Measurements from ENCODE around the gene PODXL2.
"Not testable (repeated sequence)": the region's sequence is repeated elsewhere in the genome, so short reads cannot be mapped to it uniquely, and the experiment has no call there.

Gene PODXL2

GRCh38 chr3:127630811-127631714 lies 2.1 kb downstream of the PODXL2 start:
- no peak for DNase-seq (ENCODE audit: low read depth)

DNA sequence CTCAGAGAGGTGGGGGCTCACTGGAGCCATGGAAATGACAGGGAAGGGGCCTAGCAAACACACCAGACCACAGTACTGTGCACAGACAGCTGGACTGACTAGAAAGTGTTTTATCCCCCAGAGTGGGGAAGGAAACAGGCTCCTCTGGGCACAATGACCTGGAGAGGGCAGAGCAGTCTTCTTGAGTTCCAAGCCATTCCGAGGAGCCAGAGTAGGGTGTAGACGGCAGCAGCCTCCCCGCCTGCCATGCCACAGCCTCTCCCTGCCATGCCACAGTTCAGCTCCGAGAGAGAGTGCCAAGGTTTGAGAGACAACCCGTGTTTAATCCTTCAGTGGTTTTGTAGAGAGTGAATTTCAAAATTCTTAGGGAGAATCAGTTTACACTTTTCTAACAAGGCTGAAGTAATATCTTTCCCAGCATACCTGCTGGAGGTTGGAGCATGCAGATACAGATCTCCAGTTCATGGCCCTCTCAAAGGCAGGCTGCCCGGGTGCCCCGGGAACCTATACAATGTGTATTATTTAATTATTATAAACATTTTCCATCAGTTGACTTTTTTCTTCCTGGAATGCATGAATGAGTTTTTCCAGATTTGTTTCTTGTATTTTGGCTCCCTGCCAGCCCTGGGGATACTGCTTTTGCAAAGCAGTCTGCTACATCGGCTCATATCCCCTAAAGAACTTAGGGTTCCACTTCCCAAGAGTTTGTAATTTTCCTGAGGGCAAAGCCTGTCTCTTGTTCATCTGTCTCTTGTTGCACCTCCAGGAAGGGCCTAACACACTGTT lies 3.2 kb downstream of the PODXL2 start:
- no peak for DNase-seq (ENCODE audit: low read depth)

- DNase-seq (ENCODE audit: low read depth) = no peak
Measured at GRCh38 chr3:127634653-127635052, 5.7 kb downstream of the PODXL2 start.

- no peak for DNase-seq (ENCODE audit: low read depth)
Measured at GRCh38 chr3:127637546-127637945, 8.6 kb downstream of the PODXL2 start.

DNA sequence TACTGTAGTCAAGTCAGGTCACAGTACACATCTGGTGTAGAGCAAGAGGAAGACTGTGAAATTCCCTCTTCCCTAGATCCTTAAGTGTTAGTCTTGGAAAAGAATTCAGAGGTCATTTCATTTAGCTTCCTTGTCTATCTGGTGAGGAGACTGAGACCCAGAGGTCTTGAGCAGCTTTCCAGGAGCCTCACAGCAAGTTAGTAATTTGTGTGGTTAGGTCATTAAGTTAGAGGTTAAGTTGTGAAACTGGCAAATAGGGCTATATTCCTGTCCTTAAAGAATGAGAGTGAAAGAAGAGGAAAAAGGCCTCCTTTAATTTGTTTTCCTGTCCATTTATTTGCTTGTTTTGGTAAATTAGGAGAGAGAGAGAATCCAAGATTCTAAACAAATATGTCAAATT lies 9.0 kb downstream of the PODXL2 start:
- no peak for DNase-seq (ENCODE audit: low read depth)

GRCh38 chr3:127639173-127640041 lies 10.4 kb downstream of the PODXL2 start:
- no peak for DNase-seq (ENCODE audit: low read depth)

GRCh38 chr3:127640042-127640355 lies 11.0 kb downstream of the PODXL2 start:
- no peak for DNase-seq (ENCODE audit: low read depth)

- no peak for DNase-seq (ENCODE audit: low read depth)
Measured at GRCh38 chr3:127644641-127645370, 15.8 kb downstream of the PODXL2 start.

- DNase-seq (ENCODE audit: low read depth) = no peak
Measured at GRCh38 chr3:127645371-127646015, 16.5 kb downstream of the PODXL2 start.

DNA sequence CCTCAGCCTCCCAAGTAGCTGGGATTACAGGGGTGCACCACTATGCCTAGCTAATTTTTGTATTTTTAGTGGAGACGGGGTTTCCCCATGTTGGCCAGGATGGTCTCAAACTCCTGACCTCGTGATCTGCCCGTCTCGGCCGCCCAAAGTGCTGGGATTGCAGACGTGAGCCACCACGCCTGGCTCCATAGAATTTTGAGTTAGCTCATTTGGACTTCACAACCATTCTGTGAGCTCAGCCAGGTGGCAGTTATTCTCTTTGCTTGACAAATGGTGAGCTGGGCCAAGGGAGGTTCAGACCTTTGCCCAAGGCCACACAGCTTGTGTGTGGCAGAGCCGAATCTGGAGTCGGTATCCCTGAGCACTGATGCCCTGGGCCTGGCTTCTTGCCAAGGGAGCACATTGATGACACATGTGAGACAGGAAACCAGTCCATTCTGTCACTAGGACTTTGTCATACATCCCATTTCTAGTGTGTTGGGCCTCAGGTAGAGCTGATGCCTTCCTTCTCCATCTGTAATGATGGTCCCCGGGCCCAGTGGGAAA lies 17.6 kb downstream of the PODXL2 start:
- no peak for DNase-seq (ENCODE audit: low read depth)

- DNase-seq (ENCODE audit: low read depth) = no peak
Measured at GRCh38 chr3:127647166-127647844, 18.3 kb downstream of the PODXL2 start.

DNA sequence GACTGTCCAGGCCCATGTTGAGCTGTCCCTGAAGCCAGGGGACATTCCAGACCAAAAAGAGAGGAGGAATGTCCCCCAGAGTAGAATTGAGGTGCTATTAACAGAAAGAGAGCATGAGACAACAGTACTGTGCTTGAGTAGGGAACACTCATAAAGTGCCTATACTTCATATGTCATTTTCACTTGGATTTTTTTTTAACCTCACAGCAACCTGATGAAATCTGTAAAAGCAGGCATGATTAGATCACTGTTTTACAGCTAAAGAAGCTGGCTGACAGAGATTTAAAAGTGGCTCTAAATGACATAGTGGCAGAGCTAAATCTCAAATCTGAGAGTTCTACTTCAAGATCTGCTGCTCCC lies 18.8 kb downstream of the PODXL2 start:
- no peak for DNase-seq (ENCODE audit: low read depth)

GRCh38 chr3:127650236-127650635 lies 21.3 kb downstream of the PODXL2 start:
- no peak for DNase-seq (ENCODE audit: low read depth)

GRCh38 chr3:127651516-127652172 lies 22.7 kb downstream of the PODXL2 start:
- DNase-seq (ENCODE audit: low read depth) = no peak

DNA sequence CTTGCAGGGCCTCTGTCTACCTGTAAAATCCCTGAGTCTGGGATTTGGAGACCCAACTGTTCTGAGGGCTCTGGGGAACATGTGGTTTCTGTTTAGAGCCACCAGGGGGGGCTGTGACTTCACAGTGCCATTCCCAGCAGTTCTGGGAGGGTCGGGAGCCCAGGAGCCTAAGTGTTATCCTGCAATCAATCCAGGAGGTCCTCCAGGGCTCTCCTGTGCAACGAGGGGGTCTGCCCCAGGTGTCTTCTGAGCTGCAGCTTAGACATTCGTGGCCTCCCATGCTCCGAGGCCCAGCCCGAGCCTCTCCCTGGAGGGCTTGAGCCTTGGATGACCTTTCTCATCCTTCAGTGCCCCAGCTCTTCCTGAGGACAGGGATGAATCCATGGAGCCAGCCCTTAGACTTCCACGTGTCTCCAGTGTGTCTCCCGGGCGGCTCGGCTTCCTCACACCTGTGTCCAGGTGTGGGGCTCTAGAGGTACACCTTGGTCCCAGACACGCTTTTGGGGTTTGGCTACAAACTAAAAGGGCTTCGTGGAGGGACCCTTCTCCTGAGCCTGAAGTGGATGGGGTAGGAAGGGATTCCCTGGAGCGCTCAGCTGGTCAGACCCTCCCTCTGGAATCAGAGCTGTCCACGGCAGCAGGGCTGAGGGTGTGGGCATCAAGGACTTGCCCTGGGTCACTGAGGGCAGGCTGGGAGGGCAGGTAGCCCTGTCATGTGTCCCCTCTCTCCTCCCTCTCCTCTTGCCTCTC lies 23.4 kb downstream of the PODXL2 start:
- no peak for DNase-seq (ENCODE audit: low read depth)

GRCh38 chr3:127654374-127654773 lies 25.4 kb downstream of the PODXL2 start:
- DNase-seq (ENCODE audit: low read depth) = no peak

DNA sequence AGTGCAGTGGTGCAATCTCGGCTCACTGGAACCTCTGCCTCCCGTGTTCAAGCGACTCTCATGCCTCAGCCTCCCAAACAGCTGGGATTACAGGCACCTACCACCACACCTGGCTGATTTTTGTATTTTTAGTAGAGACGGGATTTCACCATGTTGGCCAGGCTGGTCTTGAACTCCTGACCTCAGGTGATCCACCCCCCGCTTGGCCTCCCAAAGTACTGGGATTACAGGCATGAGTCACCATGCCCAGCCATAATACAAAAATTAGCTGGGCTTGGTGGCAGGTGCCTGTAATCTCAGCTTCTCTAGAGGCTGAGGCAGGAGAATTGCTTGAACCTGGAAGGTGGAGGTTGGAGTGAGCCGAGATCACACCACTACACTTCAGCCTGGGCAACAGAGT lies 26.0 kb downstream of the PODXL2 start:
- DNase-seq (ENCODE audit: low read depth) = not testable (repeated sequence)

DNA sequence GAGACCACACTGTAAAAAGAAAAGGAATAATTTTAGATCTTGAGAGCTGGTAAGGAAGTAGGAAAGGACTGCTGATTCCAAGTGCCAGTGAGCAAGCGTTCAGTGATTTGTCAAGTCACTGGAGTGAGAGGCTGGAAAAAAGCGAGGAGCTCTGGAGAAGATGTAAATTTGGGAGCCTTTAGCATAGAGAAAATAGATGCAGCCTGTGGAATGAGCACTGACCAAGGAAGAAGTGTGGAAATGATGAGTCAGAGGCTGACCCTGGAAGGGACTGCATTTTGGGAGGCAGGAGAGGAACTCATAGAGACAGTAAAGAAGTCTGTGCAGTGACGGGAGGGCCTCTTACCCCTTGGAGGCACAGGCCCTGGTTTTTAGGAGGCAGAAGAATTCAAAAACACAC lies 26.7 kb downstream of the PODXL2 start:
- no peak for DNase-seq (ENCODE audit: low read depth)

DNA sequence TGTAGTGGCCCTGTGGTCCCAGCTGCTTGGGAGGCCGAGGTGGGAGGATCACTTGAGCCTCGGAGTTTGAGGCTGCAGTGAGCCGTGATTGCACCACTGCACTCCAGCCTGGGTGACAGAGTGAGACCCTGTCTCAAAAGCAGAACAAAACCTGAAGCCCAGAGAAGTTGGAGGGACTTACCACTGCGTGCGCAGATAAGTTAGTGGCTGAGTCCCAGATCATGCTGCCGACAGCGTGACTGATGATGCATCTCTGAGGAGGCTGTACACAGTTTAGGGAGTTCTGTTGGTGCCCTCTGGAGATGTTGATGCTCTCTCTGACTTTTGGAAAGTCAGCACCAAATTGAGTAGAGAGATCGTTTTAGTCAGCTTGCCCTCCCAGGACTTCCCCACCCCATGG lies 27.9 kb downstream of the PODXL2 start:
- DNase-seq (ENCODE audit: low read depth) = no peak
